ENCODE measurements around the gene CD38. TPM values are rescaled to one million over a fixed set of nuclear protein-coding genes. Genes with fewer than 3 reads are reported as not detected.
A peak's percentile ranks its signal among the peaks of the same experiment; 100 is the strongest.
"Not testable (repeated sequence)": the region's sequence is repeated elsewhere in the genome, so short reads cannot be mapped to it uniquely, and the experiment has no call there.

Gene CD38
- total RNA-seq, 6 donors from 2014 or later, result 8.5 to 72.3 (median 28.3) TPM

DNA sequence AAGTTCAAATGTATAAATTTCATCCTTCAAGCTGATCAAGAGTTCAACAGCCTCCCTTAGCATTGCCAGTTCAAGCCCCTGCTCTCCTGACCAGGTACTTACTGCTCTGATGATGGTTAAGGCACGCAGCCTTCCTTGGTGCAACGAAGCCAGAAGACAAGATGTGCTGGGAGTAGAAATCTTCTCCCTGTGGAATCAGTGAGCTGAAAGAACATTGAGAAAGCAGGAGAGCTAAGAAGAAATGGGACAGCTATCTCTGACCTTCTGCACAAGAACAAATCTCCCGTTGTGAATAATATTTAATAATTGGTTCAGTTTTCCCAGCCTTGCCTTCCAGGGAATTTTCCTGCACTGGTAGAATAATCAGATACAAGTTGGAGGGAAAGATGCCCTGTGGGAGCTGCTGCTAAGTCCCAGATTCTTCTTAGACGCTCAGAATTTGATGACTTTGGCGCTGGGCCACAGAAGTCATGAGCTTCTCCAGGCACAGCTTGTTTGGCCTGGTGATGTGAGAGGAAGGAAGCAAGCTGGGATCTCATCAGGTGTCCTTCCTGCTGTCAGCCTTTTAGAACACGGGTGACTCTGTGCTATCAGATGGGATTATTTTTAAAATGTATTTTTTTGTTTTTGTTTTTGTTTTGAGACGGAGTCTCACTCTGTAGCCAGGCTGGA lies 77.8 kb downstream of the CD38 start:
- Histone ChIP-seq H3K9me3 (no peaks in the 10 kb centered on the region), H3K36me3 (no peaks in the 10 kb centered on the region), H3K4me1 (no peaks in the 10 kb centered on the region), H3K27ac (no peak overlapping the region), H3K4me3 (no peak overlapping the region), H3K27me3 (no peaks in the 10 kb centered on the region)
- TF ChIP-seq POLR2A (IDR thresholded peaks at IDR 0.05) (no peak), EP300 (IDR thresholded peaks at IDR 0.05) (no peak), POLR2AphosphoS5 (IDR thresholded peaks at IDR 0.05) (no peak)
- TF ChIP-seq, protein P1, sequence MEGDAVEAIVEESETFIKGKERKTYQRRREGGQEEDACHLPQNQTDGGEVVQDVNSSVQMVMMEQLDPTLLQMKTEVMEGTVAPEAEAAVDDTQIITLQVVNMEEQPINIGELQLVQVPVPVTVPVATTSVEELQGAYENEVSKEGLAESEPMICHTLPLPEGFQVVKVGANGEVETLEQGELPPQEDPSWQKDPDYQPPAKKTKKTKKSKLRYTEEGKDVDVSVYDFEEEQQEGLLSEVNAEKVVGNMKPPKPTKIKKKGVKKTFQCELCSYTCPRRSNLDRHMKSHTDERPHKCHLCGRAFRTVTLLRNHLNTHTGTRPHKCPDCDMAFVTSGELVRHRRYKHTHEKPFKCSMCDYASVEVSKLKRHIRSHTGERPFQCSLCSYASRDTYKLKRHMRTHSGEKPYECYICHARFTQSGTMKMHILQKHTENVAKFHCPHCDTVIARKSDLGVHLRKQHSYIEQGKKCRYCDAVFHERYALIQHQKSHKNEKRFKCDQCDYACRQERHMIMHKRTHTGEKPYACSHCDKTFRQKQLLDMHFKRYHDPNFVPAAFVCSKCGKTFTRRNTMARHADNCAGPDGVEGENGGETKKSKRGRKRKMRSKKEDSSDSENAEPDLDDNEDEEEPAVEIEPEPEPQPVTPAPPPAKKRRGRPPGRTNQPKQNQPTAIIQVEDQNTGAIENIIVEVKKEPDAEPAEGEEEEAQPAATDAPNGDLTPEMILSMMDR (IDR thresholded peaks at IDR 0.05), result no peak
- no peak for DNase-seq
- no peak for ATAC-seq (ENCODE audit: low FRiP score in 2 of 2)
- 64 to 67% methylated on average over 7 of the region's 7 CpGs for WGBS, 2 donors

DNA sequence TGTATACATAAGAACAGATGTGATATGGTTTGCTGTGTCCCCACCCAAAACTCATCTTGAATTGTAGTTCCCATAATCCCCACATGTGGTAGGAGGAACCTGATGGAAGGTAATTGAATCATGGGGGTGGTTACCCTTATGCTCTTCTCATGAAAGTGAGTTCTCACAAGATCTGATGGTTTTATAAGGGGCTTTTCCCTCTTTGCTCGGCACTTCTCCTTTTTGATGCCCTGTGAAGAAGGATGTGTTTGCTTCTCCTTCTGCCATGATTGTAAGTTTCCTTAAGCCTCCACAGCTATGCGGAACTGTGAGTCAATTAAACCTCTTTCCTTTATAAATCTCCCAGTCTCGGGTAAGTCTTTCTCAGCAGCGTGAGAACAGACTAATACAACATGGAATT lies 83.1 kb downstream of the CD38 start:
- not testable (repeated sequence) for H3K4me1 ChIP-seq; H3K27me3 ChIP-seq; H3K4me3 ChIP-seq; H3K9me3 ChIP-seq; H3K27ac ChIP-seq; H3K36me3 ChIP-seq; DNase-seq; ATAC-seq (ENCODE audit: low FRiP score in 2 of 2)
- WGBS, 2 donors, result 55 to 70% methylated on average over 4 of the region's 4 CpGs

DNA sequence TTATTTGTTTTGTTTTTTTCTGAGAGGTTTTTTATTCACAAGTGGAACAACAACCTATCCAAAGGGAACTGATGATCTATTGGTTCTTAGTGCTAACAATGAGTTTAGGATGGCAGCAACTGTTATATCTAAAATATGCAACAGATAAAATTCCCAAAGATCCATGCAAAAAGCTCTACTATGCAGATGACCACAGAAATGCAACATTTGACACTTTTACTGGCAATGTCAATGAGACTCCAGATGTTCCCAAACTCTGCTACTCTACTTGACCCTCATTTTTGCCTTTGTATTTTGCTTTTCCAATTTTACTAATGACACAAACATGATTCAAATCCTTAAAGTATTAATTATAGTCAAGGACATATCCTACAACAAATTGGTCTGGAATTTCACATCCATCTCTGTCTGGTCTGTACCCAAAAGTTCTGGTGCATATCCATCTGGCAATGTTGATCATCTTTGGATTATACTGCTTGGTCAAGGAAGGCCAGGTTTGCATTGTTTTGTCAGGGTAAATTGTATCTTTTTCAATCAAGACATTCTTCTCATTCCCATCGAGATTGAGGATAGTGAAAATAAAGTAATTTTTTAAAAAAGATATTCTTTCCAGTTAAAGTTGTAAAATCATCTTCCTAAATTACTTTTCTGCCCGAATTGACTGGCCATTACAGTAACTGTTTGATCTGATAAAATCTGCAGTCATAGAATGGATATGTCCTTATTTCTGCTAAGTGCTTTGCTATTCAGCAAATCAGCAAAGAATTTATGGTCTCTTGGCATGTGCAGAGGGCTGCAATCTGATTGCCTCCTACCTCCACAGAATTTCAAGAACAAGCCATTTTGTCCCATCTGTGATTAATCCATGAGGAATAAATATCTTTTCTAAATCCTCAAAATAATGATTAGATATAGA lies 86.8 kb downstream of the CD38 start:
- no peak for ATAC-seq (ENCODE audit: low FRiP score in 2 of 2)
- H3K36me3 ChIP-seq, result no peaks in the 10 kb centered on the region
- H3K9me3 ChIP-seq, result no peaks in the 10 kb centered on the region
- TF ChIP-seq POLR2AphosphoS5 (IDR thresholded peaks at IDR 0.05) (no peak), POLR2A (IDR thresholded peaks at IDR 0.05) (no peak), EP300 (IDR thresholded peaks at IDR 0.05) (no peak)
- TF ChIP-seq, protein P1 (IDR thresholded peaks at IDR 0.05), result no peak
- H3K4me1 ChIP-seq, result no peaks in the 10 kb centered on the region
- no peak overlapping the region for H3K27ac ChIP-seq
- no peaks in the 10 kb centered on the region for H3K27me3 ChIP-seq
- H3K4me3 ChIP-seq, result no peak overlapping the region
- no peak for DNase-seq
- WGBS, 2 donors, result 76 to 83% methylated on average over 2 of the region's 2 CpGs

DNA sequence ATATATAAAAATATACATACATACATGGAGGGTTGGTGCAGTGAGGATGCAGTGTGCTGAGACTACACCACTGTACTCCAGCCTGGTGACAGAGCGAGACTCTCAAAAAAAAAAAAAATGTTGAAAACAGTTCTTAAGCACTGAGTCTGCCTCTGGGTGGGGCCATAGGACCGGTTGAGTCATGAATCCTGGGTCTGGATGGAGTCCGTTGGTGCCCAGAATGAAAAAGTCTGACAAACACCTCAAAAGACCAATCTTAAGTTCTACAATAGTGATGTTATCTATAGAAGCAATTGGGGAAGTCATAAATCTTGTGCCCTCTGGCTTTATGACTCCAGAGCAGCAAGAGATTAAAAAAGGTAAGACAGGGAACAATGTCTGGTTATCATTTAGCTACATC lies 90.0 kb downstream of the CD38 start:
- WGBS, 2 donors, result 53 to 63% methylated on average over 3 of the region's 3 CpGs
- TF ChIP-seq, protein P1 (IDR thresholded peaks at IDR 0.05), result no peak
- TF ChIP-seq EP300 (IDR thresholded peaks at IDR 0.05), result no peak
- no peak for TF ChIP-seq POLR2AphosphoS5 (IDR thresholded peaks at IDR 0.05)
- TF ChIP-seq POLR2A (IDR thresholded peaks at IDR 0.05), result no peak

DNA sequence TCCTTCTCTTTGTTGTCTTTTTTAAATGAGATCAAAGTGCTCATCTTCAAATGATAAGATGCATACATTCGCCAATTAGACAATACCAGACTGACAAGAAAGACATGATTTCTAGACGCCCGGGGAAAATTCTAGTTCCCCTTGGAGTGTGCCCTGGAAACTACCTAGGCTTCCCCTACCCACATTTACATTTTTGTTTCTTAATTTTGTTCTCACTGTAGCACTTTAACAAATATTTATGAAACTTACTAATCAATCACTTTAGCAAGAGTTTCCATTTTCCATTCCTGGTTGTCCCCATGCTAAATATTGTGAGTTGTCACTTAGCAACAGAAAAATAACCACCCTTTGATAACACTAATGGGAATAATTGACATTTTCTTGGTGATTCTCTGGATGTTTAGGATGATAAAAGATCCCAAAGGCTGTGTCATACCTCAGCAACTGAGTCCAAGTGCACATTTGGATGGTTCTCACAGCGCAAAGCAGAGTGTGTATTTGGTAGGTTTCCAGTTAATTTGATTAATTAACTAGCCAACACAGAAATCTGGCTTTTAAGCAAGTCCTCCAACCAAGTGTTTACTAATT lies 90.8 kb downstream of the CD38 start:
- Histone ChIP-seq H3K4me1 (no peaks in the 10 kb centered on the region), H3K36me3 (no peaks in the 10 kb centered on the region), H3K9me3 (no peaks in the 10 kb centered on the region), H3K27me3 (no peaks in the 10 kb centered on the region), H3K4me3 (no peak overlapping the region), H3K27ac (no peak overlapping the region)
- DNase-seq (no peak), ATAC-seq (ENCODE audit: low FRiP score in 2 of 2) (no peak)
- no peak for TF ChIP-seq POLR2A (IDR thresholded peaks at IDR 0.05)
- TF ChIP-seq, protein P1 (IDR thresholded peaks at IDR 0.05), result no peak
- TF ChIP-seq EP300 (IDR thresholded peaks at IDR 0.05), result no peak
- TF ChIP-seq POLR2AphosphoS5 (IDR thresholded peaks at IDR 0.05), result no peak
- WGBS, 2 donors, result 86 to 91% methylated on average over 4 of the region's 4 CpGs

More for the DNA sequence above, 90.0 kb downstream of the CD38 start:
- Histone ChIP-seq H3K4me1 (no peaks in the 10 kb centered on the region), H3K27me3 (no peaks in the 10 kb centered on the region), H3K9me3 (no peaks in the 10 kb centered on the region), H3K27ac (no peak overlapping the region), H3K36me3 (no peaks in the 10 kb centered on the region), H3K4me3 (no peak overlapping the region)
- ATAC-seq (ENCODE audit: low FRiP score in 2 of 2), result peak in 1 of 2 donors; percentile 40
- DNase-seq, result no peak
